Stimulated activated CD8-positive, alpha-beta memory T cell treated with anti-CD3 and anti-CD28 coated beads, Interleukin-4, amount 100 ng/mL, for 1 hour (primary cell): Measurements from ENCODE around the gene KRT24.
"Not testable (repeated sequence)": the region's sequence is repeated elsewhere in the genome, so short reads cannot be mapped to it uniquely, and the experiment has no call there.

Experiments used
- DNase-seq, 2 donors: peaks; one replicate each; pipeline ENCODE4 v3.0.0-alpha.2; 2020; ENCODE audit warnings: low read depth in 2 of 2, low spot score in 1 of 2

Gene KRT24

DNA sequence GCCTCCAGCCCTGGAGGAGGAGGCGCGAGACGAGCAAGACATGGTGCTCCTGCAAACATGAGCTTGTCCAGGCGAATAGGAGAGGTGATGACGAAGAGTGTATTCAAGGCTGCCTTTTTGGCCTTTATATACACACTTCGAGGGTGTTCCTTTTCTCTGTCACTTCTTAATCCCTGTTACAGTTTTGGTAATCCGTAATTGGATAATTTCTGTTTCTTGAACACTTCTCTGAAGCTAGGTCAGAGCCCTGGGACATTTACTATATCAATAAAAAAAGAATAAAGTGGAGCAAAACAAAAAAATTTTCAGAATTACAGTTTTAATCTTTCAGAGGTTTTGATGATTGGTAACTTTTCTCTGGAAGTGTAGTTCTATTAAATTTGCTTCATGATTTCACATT lies at the start of gene KRT24:
Gene KRT24, minus strand, starts transcription at position 101 of the 400 bp plus-strand sequence. Its CDS starts 59 bp downstream, at position 42.
- no peak for DNase-seq

- no peak for DNase-seq
These were observed 47.5 kb upstream of the KRT24 start for GRCh38 chr17:40751065-40751464.

GRCh38 chr17:40750391-40750790 lies 46.8 kb upstream of the KRT24 start:
- DNase-seq, result no peak

GRCh38 chr17:40748666-40749065 lies 45.1 kb upstream of the KRT24 start:
- DNase-seq, result not testable (repeated sequence)

- DNase-seq, result no peak
These were observed 35.0 kb upstream of the KRT24 start for GRCh38 chr17:40738553-40738952.

DNA sequence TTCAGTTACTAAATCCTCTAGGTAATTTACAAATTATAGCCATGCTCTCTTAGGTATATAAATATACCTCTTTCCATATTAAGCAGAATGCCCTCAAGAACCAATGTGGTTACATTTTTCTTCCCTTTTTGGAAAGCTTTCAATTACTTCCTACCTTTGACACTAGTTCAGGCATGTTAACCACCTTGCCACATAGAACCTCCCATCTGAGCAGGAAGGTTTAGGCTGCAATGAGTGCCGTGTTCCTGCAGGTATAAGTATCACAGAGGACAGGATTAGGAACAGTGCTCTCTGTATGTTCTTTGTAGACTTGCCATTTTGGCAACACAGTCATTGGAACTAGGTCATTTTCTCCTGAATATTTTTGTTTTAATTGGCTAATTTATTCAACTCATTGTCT lies 31.5 kb upstream of the KRT24 start:
- no peak for DNase-seq

GRCh38 chr17:40734018-40734417 lies 30.5 kb upstream of the KRT24 start:
- DNase-seq, result no peak

- no peak for DNase-seq
These were observed 27.4 kb upstream of the KRT24 start for GRCh38 chr17:40730970-40731369.

DNA sequence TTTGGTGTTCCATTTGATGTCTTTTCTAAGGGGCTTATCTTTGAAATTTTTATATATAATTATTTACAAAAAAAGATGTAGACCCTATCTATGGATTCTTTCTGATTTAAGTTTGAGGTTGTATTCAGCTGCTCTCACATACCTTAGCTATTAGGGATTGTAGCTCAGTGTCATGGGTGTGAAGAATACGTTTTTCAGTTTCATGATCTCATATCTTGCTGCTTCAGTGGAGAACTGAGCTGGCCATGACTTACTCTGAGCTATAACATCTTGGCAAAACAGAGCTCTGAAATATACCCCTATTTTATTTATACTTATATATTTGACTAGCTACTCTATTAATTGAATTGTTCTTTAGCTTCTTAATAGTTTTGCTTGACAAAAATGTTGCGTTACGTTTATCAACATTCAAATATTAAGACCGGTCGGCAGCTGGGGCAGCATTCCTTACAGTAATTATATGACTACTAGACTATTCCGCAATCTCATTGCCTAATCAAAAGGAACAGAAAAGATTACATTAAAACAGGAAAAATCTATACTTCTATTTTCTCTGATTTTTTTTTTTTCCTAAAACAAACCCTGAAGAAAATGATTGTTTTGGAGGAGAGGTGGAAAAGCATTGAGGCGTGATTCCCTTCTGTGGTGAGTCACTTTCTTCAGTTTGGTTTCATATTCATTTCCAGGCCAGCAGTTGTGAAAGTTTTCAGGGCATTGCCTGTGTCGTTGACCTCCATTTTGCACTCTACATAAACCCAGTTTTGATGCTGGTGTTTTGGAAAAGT lies 24.1 kb upstream of the KRT24 start:
- no peak for DNase-seq

DNA sequence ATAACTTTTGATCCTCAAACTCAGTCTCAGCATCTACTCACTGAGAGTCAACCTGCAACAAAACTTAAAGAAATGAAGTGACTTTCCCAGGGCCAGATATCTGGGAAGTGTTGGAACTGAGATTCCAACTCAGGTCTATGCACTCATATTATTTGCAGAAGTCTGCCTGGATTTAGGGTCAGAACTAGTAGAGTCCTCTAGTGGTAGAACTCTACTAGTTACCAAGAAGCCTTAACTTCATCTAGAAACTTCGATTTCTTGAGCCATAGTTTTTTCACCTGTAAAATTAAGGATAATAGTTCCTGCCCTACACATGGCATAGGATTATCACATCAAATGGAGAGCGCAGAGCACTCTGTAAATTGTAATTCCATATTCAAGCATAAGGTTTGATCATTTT lies 23.4 kb upstream of the KRT24 start:
- no peak for DNase-seq

DNA sequence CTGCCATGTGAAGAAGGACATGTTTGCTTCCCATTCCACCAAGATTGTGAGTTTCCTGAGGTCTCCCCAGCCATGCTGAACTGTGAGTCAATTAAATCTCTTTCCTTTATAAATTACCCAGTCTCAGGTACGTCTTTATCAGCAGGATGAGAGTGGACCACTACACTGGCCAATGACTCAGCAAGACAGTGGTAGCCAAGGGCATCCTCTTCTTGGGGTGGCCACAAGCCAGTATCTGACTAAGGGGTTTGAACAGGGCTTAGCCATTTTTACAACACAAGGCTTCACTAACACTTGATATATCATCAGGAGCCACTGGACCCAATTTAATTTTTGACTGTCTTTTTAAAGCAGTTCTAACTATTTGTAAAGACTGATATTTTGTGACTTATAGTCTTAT lies 21.1 kb upstream of the KRT24 start:
- no peak for DNase-seq

GRCh38 chr17:40722241-40722640 lies 18.7 kb upstream of the KRT24 start:
- DNase-seq, result no peak

DNA sequence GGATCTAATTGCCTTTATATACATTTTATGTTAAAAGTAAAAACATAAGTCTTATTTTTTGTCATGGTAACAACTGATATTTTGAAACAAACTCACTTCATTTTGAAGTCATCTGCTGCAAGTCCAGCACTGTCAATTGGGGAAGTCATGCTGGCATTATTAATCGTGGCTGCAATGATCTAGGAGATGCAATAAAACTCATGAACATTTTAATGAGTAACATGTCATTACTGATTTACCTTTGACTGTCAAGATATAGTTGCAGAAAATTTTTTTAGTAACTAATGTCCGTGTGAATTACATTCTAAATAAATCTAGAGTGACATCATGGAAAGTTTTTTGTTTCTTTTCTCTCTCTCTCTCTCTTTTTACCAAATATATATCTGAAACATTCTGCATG lies 17.3 kb upstream of the KRT24 start:
- DNase-seq, result no peak

- DNase-seq, result no peak
These were observed 15.4 kb upstream of the KRT24 start for GRCh38 chr17:40718930-40719329.

DNA sequence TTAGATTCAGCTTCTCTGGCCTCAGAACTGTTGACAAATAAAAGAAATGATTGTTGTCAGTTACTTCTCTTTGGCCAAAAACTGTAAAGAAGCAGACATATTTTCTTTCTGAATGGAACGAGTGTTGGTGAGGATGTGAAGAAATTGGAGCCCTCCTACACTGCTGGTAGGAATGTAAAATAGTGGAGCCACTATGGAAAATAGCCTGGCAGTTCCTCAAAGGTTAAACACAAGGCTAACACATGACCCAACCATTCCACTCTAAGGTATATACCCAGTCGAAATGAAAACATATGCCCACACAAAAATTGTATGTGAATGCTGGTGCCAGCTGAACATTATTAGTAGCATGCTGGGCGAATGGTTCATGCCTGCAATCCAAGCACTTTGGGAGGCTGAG lies 14.2 kb upstream of the KRT24 start:
- DNase-seq, result no peak

- no peak for DNase-seq
These were observed 10.9 kb upstream of the KRT24 start for GRCh38 chr17:40714473-40714872.

DNA sequence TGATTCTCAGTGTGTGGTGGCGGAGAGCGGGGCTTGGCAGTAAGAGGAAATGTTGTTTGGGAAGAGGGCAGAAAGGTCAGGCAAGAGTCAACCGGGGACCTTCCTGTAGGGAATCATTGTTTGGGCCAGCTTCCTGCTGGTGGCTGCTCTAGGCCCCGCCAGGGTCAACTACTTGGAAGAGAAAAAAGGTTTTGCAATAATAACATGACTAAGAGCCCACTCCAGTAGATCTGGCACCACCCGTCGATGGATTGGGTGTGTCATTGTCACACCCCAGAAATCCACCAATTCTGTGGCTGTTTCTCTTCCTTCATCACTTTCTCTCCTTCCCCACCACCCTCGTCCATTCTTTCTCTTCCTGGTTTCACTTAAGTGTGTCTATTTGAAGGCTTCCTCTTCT lies 4.2 kb upstream of the KRT24 start:
- no peak for DNase-seq

DNA sequence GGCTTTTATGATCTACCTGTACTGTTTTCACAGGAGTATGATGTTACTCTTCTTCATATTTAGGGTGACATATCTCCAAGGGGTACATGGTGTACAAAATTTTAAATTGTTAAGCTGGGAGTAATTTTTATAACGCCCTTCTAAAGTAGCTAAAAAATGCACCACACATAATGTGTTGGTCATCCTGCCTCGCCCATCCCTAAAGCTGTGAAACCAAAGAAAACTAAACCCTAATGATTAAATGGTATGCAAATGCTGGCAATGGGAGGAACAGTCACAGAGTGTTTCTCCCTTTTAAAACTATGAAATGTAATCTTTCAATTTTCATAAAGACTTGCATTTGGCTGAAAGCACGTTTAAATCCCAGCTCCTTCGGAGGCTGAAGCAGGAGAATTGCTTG lies 2.0 kb upstream of the KRT24 start:
- no peak for DNase-seq

DNA sequence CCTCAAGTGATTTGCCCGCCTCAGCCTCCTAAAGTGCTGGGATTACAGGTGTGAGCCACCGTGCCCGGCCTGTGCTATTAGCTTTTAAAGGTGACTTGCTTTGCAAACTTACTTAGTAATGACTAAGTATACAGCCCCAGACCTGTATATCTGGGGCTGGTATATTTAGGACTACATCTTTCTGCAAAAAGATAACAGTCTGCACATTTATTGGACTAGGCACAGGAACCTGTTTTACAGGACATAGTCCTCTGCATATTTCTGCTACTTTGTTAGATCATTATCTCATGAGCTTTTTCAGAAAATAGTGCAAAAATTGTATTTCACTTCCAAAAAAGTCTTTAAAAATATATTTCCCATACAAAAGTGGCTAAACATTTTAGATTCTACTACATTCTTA lies 1.3 kb downstream of the KRT24 start:
- no peak for DNase-seq

GRCh38 chr17:40699853-40700252 lies 3.7 kb downstream of the KRT24 start:
- no peak for DNase-seq

DNA sequence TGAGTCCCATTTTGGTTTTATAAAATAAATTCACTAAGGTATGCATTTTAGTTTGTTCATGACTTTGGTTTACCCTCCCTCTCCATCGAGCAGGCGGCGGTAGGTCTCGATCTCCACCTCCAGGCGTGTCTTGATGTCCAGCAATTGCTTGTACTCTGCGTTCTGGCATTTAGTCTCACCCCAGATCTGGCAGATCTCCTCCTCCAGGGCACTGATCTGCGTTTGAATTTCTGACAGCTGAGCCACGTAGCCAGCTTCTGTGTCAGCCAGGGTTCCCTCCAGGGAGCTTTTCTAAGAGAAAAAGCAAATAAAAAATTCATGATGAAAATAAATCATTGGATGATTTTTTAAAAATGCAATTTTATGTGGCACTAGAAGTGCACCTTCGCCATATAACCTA lies 4.2 kb downstream of the KRT24 start:
- no peak for DNase-seq

DNA sequence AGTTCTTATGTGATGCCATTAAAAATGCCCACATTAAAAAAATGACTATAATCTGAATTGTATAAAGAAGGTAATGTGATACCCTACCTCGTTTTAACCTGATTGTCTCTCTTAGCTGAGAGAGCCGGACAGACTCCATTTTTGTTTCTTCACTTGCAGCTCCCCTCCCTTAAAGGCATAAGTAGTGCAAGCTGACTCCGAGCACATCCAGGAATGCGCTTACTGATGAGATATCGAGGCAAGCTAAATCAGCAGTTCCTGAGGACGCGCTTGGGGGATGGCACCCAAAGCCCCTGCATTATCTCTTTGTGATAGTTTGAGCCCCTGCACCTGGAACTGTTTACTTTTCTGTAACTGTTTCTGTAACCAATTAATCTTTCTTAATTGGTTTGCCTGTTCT lies 6.3 kb downstream of the KRT24 start:
- no peak for DNase-seq

GRCh38 chr17:40696651-40697072 lies 6.9 kb downstream of the KRT24 start:
- no peak for DNase-seq
